ENCODE data around the gene SH3RF3. TPM values are rescaled to one million over a fixed set of nuclear protein-coding genes. Genes with fewer than 3 reads are reported as not detected.

SH3RF3 gene
- total and polyA plus RNA-seq, 9 of the 15 experiments (the other 6 are each of a cell fraction or from before 2014, with no cell fraction given): 0.02 TPM; not detected in 8

GRCh38 chr2:109139002-109139401, 10.0 kb downstream of the SH3RF3 start:
- H3K4me2 ChIP-seq (ENCODE audit: insufficient read depth, low read length): no peak overlapping the region
- no peak overlapping the region for H3K4me3 ChIP-seq
- H3K79me2 ChIP-seq (ENCODE audit: control insufficient read depth, insufficient read depth, low read length): no peaks in the 10 kb centered on the region
- no peak overlapping the region for H3K9ac ChIP-seq (ENCODE audit: insufficient read depth in 1 of 2, low read depth in 2 of 2, low read length in 2 of 2)
- no peak for FAIRE-seq
- no peaks in the 10 kb centered on the region for H3K9me3 ChIP-seq (replicated peaks; ENCODE audit: control insufficient read depth, insufficient read depth, low read depth, low read length)
- no peaks in the 10 kb centered on the region; the same call in 1 of the 2 replicates for H4K20me1 ChIP-seq (replicated peaks; ENCODE audit: control insufficient read depth, insufficient read depth, low read length)
- BruUV-seq (replicated peaks): no TSS peak
- no peak overlapping the region for H3K27ac ChIP-seq (ENCODE audit: extremely low read depth, low read depth, low read length)
- intact Hi-C loops (cut with micrococcal nuclease) (no loop called here), in situ Hi-C loops (cut with MboI) (no loop called here)
- H3K4me1 ChIP-seq (replicated peaks in 1 of 2; ENCODE audit: control insufficient read depth in 2 of 2, insufficient read depth in 2 of 2, low read length in 2 of 2): no peaks in the 10 kb centered on the region
- H3K36me3 ChIP-seq (ENCODE audit: control insufficient read depth, insufficient read depth, low read length): no peaks in the 10 kb centered on the region
- no peak for ATAC-seq
- H3K27me3 ChIP-seq (ENCODE audit: control insufficient read depth in 2 of 2, insufficient read depth in 2 of 2, low read length in 2 of 2): peaks cover 10 to 57% of the 10 kb centered on the region in 2 experiments; a peak in 4 of 5 replicates
- ChIA-PET CTCF (ENCODE audit: low intra/inter-chr PET ratio) (no interaction called here), POLR2A (interaction anchor here (0.6 kb wide), 1 partner anchor 367 kb away, joined by 3 read pairs; no protein-coding TSS in a partner anchor)
- H2AFZ ChIP-seq (ENCODE audit: low read depth, low read length): no peak overlapping the region
- H3K9me1 ChIP-seq (ENCODE audit: control insufficient read depth, insufficient read depth, low read length): no peaks in the 10 kb centered on the region
- TF ChIP-seq PPARD (CRISPR knock-in tag; IDR thresholded peaks at IDR 0.05): no peak
- no peak for TF ChIP-seq TAF9B (IDR thresholded peaks at IDR 0.05; ENCODE audit: partially characterized antibody)
- no peak for TF ChIP-seq IRF2 (CRISPR knock-in tag; IDR thresholded peaks at IDR 0.05)
- TF ChIP-seq MTA2 (IDR thresholded peaks at IDR 0.05; ENCODE audit: low read depth): no peak
- no peak for TF ChIP-seq LCOR (CRISPR knock-in tag; IDR thresholded peaks at IDR 0.05)
- no peak for TF ChIP-seq ZNF740 (CRISPR knock-in tag; IDR thresholded peaks at IDR 0.05)
- no peak for TF ChIP-seq ZNF740 (tag; IDR thresholded peaks at IDR 0.05)
- TF ChIP-seq ZNF165 (CRISPR knock-in tag; IDR thresholded peaks at IDR 0.05; ENCODE audit: borderline replicate concordance): no peak
- TF ChIP-seq NBN (IDR thresholded peaks at IDR 0.05; ENCODE audit: low read depth): no peak
- TF ChIP-seq HDAC2 (IDR thresholded peaks at IDR 0.05): no peak
- no peak for TF ChIP-seq CUX1 (CRISPR knock-in tag; IDR thresholded peaks at IDR 0.05)
- no peak for TF ChIP-seq PHB2 (IDR thresholded peaks at IDR 0.05; ENCODE audit: low read depth)
- no peak for TF ChIP-seq ZNF444 (CRISPR knock-in tag; IDR thresholded peaks at IDR 0.05)
- TF ChIP-seq HOXB6 (CRISPR knock-in tag; IDR thresholded peaks at IDR 0.05; ENCODE audit: borderline replicate concordance): no peak
- TF ChIP-seq ZNF75A (CRISPR knock-in tag; IDR thresholded peaks at IDR 0.05): no peak
- no peak for DNase-seq (ENCODE audit: extremely low read depth in 1 of 4, low spot score in 3 of 4)
- WGBS (ENCODE audit: insufficient coverage, low coverage, missing lambda C conversion rate): 1% methylated on average over 4 of the region's 4 CpGs
